GM18858 (cell line): ENCODE results near the gene ELOA.
A peak's percentile ranks its signal among the peaks of the same experiment; 100 is the strongest.

ENCODE experiments used
- ATAC-seq: cut with Tn5 transposase; IDR thresholded peaks from one replicate; pipeline ENCODE4 v1.9.1; 2021; ENCODE audit not compliant: unreplicated experiment

ELOA gene

DNA sequence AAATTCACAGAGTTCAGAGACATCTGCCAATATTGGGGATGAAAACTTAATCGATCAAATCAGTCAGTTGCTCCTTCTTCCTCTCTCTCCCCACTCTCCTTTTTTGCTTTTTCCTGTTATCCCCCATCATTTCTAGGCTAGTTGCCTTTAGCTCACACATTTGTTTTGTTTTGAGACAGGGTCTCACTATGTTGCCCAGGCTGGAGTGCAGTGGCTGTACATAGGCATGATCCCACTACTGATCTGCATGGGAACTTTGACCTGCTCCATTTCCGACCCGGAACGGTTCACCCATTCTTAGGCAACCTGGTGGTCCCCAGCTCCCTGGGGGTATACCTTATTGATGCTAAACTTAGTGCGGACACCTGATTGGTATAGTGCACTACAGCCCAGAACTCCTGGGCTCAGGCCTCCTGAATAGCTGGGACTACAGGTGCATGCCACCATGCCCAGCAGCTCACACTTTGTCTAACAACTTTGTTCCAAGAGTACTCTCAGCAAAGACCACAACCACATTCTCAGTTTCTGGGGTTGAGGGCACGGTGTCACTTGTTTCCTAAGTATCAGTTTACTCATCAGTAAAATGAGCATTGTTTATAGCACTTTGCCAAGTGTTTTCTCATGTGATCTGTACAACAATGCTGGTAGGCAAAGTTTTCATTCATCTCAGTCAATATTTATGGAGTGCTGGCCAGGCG lies 6.7 kb upstream of the ELOA start:
- ATAC-seq = no peak

DNA sequence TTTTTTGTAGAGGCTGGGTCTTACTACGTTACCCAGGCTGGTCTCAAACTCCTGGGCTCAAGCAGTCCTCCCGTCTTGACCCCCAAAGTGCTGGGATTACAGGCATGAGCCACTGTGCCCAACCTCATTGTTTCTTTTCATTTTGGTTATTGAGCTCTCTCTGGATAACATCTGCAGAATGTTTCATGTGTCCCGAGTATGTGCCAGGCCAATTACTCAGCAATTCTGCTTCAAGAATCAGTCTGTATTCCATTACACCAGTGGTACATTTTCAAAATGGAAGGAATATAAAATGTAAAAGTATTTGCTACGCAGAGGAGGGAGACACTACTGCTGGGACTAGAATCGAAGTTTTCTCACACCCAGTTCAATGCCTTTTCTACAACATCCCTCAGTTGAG lies 1.7 kb upstream of the ELOA start:
- ATAC-seq = no peak

DNA sequence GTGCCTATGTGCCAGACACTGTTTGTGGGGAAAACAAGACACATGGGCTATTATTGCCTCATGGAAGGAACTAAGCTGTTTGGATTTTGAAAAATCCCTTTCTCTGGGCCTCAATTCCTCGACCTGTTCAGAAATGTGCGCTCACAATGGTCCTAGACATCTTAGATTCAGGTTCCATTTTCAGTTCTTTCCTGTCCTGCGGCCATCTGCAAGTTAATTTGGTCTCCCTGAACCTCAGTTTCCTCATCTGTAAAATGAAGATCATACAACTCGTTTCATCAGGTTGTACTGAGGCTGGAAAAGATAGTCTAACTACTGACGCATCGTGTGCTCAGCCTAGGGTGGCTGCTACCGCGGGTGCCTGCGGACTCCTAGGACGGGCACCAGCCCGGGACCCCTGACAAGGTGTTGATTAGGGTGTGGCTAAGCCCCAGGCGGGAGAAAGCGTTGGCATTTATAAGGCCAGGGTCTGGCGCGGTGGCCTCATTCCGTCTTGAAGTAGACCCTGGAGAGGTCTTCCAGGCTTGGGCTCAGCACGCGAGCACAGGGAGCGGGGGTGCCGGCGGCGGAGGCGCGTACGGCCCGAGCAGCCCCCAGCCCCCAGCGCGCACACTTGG lies 493 bp upstream of the ELOA start:
- ATAC-seq = peak; percentile 5

DNA sequence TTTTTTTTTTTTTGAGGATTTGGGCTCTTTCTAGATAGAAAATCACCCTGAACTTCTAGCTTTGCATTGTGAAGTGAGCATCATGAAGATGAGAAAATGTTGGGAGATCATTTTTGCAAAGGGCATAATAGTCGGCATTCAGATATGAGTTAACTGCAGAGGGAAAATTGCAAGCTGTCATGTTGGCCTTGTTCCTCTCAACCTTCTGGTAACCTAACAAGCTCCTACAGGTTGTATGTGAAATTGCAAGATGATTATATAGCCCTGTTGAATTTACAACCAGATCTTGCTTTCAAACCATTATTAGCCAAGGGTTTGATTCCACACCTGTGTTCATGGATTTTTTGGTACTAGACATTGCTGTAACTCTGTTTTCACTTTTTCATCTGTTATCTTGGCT lies 2.2 kb downstream of the ELOA start:
- ATAC-seq = no peak

DNA sequence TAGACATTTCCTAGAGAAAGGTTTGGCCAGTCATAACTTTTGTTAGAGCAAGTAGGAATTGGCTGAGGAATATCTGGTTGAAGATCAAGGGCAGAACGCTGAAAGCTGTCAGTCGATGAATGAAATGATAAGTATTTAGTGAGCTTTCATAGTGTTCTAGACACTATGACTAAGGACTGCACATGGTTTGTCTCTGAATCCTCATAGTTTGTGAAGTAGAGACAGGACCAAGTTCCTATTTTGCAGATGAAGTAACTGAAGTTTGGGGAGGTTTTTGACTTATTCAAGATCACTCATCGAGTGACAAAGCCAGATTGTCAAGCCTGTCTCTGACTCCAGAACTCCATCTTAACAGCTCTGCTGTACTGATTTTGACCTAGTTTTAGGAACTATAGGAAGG lies 4.7 kb downstream of the ELOA start:
- no peak for ATAC-seq

DNA sequence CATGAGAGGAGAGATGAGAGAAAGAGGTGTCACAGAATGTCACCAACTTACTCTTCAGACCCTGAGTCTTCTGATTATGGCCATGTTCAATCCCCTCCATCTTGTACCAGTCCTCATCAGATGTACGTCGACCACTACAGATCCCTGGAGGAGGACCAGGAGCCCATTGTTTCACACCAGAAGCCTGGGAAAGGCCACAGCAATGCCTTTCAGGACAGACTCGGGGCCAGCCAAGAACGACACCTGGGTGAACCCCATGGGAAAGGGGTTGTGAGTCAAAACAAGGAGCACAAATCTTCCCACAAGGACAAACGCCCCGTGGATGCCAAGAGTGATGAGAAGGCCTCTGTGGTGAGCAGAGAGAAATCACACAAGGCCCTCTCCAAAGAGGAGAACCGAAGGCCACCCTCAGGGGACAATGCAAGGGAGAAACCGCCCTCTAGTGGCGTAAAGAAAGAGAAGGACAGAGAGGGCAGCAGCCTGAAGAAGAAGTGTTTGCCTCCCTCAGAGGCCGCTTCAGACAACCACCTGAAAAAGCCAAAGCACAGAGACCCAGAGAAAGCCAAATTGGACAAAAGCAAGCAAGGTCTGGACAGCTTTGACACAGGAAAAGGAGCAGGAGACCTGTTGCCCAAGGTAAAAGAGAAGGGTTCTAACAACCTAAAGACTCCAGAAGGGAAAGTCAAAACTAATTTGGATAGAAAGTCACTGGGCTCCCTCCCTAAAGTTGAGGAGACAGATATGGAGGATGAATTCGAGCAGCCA lies 8.0 kb downstream of the ELOA start:
- ATAC-seq = no peak

DNA sequence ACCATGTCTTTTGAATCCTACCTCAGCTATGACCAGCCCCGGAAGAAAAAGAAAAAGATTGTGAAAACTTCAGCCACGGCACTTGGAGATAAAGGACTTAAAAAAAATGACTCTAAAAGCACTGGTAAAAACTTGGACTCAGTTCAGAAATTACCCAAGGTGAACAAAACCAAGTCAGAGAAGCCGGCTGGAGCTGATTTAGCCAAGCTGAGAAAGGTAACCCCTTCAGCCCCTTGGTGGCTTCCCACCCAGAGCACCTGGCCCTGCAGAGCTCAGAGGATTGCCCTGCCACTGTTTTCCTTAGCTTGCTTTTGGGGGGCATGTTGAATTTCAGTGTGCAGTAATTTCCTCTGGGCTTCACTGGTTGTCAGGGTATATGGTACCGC lies 8.5 kb downstream of the ELOA start:
- no peak for ATAC-seq

DNA sequence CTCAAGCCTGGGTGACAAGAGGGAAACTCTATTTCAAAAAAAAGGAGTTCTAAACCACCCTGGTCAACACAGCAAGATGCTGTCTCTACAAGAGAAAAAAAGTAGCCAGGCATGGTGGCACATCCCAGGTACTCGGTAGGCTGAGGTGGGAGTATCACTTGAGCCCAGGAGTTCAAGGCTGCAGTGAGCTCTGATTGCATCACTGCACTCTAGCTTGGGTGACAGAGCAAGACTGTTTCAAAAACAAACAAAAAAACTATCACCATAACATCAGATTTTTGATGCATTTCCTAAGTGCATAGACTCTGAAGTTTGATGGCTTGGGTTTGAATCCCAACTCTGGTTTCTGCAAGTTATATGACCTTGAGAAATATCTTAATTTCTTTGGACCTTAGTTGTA lies 9.6 kb downstream of the ELOA start:
- ATAC-seq = no peak

DNA sequence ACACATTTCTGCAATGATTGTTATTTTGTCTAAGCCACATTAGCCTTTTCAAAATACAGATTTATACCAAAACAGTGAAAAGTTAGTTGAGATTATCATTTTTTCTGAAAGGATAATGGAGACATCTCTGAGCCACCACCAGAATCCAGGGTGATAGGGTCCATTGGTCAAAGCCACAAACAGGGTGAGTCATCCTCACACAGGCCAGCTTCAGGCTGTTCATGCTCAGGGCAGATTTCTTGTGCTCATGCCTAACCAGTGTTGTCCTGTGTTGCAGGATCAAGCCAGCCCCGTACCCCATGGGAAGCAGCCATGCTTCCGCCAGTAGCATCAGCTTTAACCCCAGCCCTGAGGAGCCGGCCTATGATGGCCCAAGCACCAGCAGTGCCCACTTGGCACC lies 13.4 kb downstream of the ELOA start:
- ATAC-seq = no peak

DNA sequence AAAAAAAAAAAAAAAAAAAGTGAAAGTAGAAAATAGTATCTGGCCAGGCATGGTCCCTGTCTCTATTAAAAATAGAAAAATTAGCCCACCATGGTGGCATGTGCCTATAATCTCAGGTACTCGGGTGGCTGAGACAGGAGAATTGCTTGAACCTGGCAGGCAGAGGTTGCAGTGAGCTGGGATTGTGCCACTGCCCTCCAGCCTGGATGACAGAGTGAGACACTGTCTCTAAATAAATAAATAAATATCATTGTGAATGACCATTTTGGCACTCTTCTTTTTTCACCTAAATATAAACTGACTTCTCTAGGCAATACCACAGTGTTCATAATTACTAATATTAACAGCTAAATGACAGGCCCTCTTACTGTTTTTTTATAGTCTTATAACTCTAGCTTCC lies 14.5 kb downstream of the ELOA start:
- no peak for ATAC-seq

DNA sequence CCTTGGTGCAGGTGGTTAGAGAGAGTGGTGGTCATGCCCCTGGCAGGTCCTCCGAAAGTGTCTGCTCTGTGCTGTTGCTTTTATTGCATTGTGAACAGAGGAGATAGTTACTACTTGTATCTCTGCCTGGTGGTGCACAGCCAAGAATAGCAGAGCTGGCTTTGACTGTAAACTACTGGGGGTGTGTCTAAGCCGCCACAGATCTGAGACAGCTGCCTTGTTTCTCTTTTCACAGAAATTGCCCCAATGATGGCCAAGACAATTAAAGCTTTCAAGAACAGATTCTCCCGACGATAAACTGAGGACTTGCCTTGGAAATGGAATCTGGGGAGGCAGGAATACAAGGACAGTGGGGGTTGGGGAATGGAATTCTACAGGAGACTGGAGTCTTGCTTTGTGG lies 16.0 kb downstream of the ELOA start:
- ATAC-seq = no peak

DNA sequence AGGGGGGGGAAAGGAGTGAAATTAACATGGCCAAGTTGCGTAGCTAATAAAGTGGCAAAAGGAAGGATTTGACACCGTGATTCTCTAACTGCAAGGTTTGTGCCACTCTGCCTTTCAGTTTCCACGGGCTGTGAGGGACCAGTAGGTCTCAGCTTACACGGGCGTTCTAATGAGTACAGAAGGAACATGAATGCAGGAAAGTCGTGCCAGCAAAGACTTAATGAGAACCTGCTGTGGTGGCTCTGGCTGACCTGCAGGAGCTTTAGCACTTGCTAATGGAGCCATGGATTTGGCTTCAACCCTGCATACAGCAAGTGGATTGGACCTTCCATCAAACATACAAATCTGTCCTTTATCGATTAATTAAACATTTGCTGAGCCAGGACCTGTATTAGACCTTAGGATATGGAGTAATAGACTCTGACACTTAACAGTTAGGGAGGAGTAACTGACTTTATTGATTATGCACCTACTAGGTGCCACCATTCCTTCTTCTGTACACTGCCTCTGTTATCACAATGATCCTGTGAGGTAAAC lies 19.8 kb downstream of the ELOA start:
- no peak for ATAC-seq

DNA sequence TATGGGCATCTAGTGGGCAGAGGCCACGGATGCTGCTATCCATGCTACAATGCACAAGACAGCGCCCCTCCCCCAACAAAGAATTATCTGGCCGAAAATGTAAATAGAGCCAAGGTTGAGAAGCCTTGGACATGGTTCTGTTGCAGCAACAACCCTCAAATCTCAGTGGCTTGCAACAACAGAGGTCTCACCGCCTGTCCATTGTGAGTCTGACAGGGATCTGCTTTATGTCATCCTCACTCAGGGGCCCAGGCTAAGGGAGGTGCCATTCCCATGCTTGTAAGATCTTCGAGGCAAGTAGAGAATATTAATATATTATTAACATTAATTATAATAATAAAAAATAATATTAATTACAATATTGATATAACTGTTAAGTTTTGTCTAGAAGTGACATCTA lies 25.5 kb downstream of the ELOA start:
- no peak for ATAC-seq

DNA sequence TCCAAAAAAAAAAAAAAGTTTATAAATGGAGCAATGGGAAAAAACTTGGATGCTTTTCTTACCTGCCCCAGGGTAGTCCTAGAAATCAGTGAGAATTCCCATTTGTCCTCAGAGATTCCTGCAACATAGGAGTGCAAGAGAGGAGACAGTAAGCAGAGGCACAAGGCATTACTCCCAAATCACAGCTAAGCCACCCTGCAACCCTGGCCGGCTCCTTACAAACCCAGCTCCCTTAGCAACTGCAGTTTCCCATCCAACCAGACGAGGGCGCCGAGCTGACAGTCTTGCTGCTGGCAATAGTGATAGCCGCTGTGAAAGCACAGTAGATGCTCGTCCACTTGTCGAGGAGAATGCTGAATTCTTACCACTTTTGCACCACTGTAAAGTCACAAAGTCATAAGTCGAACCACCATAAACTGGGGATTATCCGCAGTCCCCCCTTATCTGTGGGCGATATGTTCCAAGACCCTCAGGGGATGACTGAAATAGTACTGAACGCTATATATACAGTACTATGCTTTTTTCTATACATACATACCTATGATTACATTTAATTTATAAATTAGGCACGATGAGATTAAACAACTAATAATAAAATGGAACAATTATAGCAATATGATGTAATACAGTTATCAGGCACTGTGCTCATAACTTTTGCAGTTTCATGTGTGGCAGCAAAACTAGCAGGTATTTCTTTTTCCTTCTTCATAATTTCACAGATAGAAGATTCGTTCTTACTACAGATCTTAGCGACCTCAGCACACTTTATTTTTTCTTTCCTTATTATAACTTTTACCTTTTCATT lies 29.0 kb downstream of the ELOA start:
- no peak for ATAC-seq

DNA sequence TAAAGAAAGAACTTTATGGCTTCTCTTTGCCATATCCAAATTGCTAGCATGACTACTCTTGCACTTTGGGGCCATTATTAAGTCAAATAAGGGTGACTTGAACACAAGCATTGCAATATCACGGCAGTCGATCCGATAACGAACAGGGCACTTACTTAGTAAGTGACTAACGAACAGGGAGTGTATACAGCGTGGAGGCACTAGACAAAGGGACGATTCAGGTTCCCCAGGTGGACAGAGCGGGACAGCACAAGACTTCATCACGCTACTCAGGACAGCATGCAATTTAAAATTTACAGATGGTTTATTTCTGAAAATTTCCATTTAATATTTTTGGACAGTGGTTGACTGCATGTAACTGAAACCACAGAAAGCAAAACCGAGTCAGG lies 29.6 kb downstream of the ELOA start:
- ATAC-seq = no peak

DNA sequence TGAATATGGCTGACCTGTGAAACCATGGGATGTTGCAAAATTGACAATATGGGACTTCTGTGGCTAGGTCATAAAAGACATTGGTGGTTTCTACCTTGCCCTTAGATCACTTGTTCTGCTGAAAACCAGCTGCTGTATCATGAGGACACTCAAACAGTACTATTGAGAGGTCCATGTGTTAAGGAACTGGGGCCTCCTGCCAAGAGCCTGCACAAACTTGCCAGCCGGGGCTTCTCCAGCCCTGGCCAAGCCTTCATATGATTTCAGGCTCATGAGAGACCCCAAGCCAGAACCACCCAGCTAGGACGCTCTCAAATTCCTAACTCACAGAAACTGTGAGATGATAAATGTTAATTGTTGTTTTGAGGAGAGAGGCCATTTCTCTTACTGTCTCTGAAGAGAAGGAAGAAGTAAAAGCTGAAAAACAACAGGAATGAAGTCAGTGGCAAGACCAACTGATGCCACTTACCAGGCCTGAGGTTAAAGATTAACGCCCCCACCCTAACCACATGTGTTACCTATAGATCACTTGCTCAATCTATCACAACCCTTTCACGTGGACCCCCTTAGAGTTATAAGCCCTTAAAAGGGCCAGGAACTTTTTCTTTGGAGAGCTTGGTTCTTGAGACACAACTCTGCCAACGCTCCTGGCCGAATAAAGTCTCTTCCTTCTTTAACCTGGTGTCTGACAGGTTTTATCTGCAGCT lies 31.1 kb downstream of the ELOA start:
- ATAC-seq = no peak

DNA sequence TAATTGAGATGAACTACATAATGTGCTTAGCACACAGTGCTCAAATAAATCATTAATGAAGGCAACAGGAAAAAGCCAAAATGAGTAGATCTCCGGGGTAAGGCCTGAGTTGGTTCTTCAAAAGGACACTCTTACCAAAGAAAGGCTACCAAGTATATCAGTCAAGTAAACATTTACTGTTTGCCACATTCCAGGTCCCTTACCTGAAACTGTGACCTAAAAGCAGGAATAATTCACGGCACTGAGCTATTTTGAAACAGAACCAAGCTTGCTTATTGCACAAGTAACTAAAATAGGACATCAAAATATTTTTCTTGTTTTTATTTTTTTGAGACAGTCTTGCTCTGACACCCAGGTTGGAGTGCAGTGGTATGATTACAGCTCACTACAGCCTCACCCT lies 32.9 kb downstream of the ELOA start:
- no peak for ATAC-seq

DNA sequence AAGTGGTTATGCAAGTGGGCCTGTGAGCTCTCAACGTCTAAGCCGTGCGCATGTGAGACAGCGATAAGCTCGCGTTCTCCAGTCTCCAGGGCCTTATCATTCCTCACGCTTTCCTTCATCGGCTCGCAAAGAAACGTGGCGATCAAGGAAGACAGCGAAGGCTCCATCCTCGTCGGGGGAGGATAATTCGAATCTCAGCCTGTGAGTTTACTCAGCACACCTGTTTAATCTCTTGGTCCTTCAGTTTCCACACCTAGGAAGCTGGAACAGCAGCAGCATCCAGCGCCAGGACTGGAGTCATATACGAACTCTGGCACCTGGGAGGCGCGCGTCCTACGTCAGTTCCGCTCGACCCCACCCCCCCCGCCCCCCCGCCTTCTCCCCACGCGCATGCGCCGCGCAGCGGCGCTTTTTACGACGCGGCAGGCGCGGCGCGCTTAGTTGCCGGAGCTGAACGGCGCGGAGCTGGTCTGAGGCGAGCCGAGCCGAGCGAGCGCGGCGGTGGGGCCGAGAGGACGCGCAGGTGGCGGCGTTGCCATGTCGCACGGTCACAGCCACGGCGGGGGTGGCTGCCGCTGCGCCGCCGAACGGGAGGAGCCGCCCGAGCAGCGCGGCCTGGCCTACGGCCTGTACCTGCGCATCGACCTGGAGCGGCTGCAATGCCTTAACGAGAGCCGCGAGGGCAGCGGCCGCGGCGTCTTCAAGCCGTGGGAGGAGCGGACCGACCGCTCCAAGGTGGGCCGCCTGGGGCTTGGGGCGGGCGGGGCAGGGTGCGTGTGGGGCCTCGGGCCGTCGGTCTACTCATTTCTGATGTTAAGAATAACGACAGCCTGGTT lies 34.9 kb downstream of the ELOA start, which contains the start of gene PITHD1:
TSS of gene PITHD1 (plus strand) at position 440 of the 836 bp plus-strand sequence. CDS start at position 538, 98 bp downstream.
- ATAC-seq = peak; percentile 34

DNA sequence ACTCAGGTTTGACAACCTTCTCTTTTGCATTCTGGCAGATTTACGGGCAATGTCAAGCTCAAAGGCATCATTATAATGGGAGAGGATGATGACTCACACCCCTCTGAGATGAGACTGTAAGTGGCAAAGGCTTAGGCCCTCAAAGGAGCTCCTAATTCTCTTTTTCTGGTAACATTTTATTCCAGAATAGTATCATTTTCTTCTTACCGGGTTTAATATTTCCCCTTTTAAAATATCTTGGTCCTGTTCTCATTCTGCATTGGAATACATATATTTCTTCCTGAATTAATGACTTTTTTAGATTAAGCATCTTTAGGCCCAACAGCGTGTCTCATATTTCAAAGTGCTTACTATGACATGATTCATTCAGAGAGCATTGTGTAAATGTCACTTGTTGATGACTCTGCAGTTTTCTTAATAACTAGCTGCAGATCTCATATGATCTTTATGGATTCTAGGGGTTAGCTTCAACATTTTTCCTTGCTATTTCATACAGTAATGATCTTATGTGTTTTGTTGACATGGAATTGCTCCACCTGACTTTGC lies 36.6 kb downstream of the ELOA start:
- no peak for ATAC-seq
